SK-N-SH treated with all-trans-retinoic acid at 6 μM for 48 hours (cell line): Measurements from ENCODE around the gene SPATA20.

Source experiments
- ATAC-seq: fragments of 200-7000 bp; cut with Tn5 transposase; 3 replicates; pipeline ENCODE4 v1.9.1; 2020; ENCODE audit warnings: mild to moderate bottlenecking, moderate library complexity
- ARNTL ChIP-seq: fragments of 450-650 bp; formaldehyde crosslinking; IDR thresholded peaks from 2 replicates; pipeline ENCODE4 v1.5.0; 2020; ENCODE audit warnings: low read depth, mild to moderate bottlenecking, moderate library complexity, borderline replicate concordance
- BACH2 ChIP-seq: fragments of 250-450 bp; sonication (Bioruptor Pico); IDR thresholded peaks from 2 replicates; pipeline ENCODE4 v1.9.0; 2021; ENCODE audit warnings: mild to moderate bottlenecking, borderline replicate concordance
- CSDC2 ChIP-seq: fragments of 250-450 bp; sonication (Bioruptor Pico); IDR thresholded peaks from 2 replicates; pipeline ENCODE4 v1.5.0; 2020; ENCODE audit warnings: mild to moderate bottlenecking, moderate library complexity
- ESRRG ChIP-seq: fragments of 250-450 bp; sonication (Bioruptor Pico); IDR thresholded peaks from 2 replicates; pipeline ENCODE4 v1.6.1; 2021; ENCODE audit warnings: mild to moderate bottlenecking
- GLIS3 ChIP-seq: fragments of 250-450 bp; sonication (Bioruptor Pico); IDR thresholded peaks from 2 replicates; pipeline ENCODE4 v1.5.0; 2020; ENCODE audit warnings: mild to moderate bottlenecking, moderate library complexity
- ISL1 ChIP-seq: fragments of 250-450 bp; sonication (Bioruptor Pico); IDR thresholded peaks from 2 replicates; pipeline ENCODE4 v2.1.2; 2022; ENCODE audit warnings: mild to moderate bottlenecking, moderate library complexity
- OSR1 ChIP-seq: fragments of 250-450 bp; sonication (Bioruptor Pico); IDR thresholded peaks from 2 replicates; pipeline ENCODE4 v1.8.0; 2022; ENCODE audit warnings: moderate library complexity, mild to moderate bottlenecking, inconsistent platforms
- PPARA ChIP-seq: fragments of 250-450 bp; sonication (Bioruptor Pico); IDR thresholded peaks from 2 replicates; pipeline ENCODE4 v1.5.0; 2020; ENCODE audit warnings: mild to moderate bottlenecking, borderline replicate concordance
- SNAI2 ChIP-seq: fragments of 250-450 bp; sonication (Bioruptor Pico); IDR thresholded peaks from 2 replicates; pipeline ENCODE4 v1.5.0; 2020; ENCODE audit warnings: mild to moderate bottlenecking, moderate library complexity
- TCF4 ChIP-seq: fragments of 250-450 bp; sonication (Bioruptor Pico); IDR thresholded peaks from 2 replicates; pipeline ENCODE4 v1.8.0; 2021; ENCODE audit warnings: mild to moderate bottlenecking, moderate library complexity, borderline replicate concordance
- TOX ChIP-seq: fragments of 250-450 bp; sonication (Bioruptor Pico); IDR thresholded peaks from 2 replicates; pipeline ENCODE4 v1.8.0; 2021; ENCODE audit warnings: mild to moderate bottlenecking, moderate library complexity, borderline replicate concordance
- ZC3H10 ChIP-seq: fragments of 250-450 bp; sonication (Bioruptor Pico); IDR thresholded peaks from 2 replicates; pipeline ENCODE4 v1.5.1; 2021; ENCODE audit warnings: mild to moderate bottlenecking, moderate library complexity
- ZFP3 ChIP-seq: fragments of 250-450 bp; sonication (Bioruptor Pico); IDR thresholded peaks from 2 replicates; pipeline ENCODE4 v1.5.0; 2020; ENCODE audit warnings: mild to moderate bottlenecking, moderate library complexity
- ZFP30 ChIP-seq: fragments of 450-650 bp; formaldehyde crosslinking; IDR thresholded peaks from 2 replicates; pipeline ENCODE4 v1.5.0; 2022; ENCODE audit warnings: mild to moderate bottlenecking, moderate library complexity
- ZNF70 ChIP-seq: fragments of 450-650 bp; formaldehyde crosslinking; IDR thresholded peaks from 2 replicates; pipeline ENCODE4 v1.5.0; 2020; ENCODE audit warnings: mild to moderate bottlenecking, moderate library complexity
- ZNF8 ChIP-seq: fragments of 450-650 bp; formaldehyde crosslinking; IDR thresholded peaks from 2 replicates; pipeline ENCODE4 v1.5.0; 2020; ENCODE audit warnings: mild to moderate bottlenecking, moderate library complexity
- TF ChIP-seq, protein P1 (sequence below): fragments of 250-450 bp; sonication (Bioruptor Pico); IDR thresholded peaks from 2 replicates; pipeline ENCODE4 v1.5.1; 2020; ENCODE audit warnings: low read depth, mild to moderate bottlenecking, moderate library complexity
- TF ChIP-seq, protein P2 (sequence below): fragments of 250-450 bp; sonication (Bioruptor Pico); IDR thresholded peaks from 2 replicates; pipeline ENCODE4 v1.5.1; 2021; ENCODE audit warnings: mild to moderate bottlenecking, moderate library complexity
- TF ChIP-seq, protein P3 (sequence below): fragments of 250-450 bp; sonication (Bioruptor Pico); IDR thresholded peaks from 2 replicates; pipeline ENCODE4 v1.8.0; 2020; ENCODE audit warnings: mild to moderate bottlenecking, moderate library complexity, borderline replicate concordance
- TF ChIP-seq, protein P4 (sequence below): fragments of 250-450 bp; sonication (Bioruptor Pico); IDR thresholded peaks from 2 replicates; pipeline ENCODE4 v1.5.0; 2020; ENCODE audit warnings: mild to moderate bottlenecking, moderate library complexity
- TF ChIP-seq, protein P5 (sequence below): fragments of 250-450 bp; sonication (Bioruptor Pico); IDR thresholded peaks from 2 replicates; pipeline ENCODE4 v1.8.0; 2021; ENCODE audit warnings: low read depth, mild to moderate bottlenecking, moderate library complexity, borderline replicate concordance

The SPATA20 gene

DNA sequence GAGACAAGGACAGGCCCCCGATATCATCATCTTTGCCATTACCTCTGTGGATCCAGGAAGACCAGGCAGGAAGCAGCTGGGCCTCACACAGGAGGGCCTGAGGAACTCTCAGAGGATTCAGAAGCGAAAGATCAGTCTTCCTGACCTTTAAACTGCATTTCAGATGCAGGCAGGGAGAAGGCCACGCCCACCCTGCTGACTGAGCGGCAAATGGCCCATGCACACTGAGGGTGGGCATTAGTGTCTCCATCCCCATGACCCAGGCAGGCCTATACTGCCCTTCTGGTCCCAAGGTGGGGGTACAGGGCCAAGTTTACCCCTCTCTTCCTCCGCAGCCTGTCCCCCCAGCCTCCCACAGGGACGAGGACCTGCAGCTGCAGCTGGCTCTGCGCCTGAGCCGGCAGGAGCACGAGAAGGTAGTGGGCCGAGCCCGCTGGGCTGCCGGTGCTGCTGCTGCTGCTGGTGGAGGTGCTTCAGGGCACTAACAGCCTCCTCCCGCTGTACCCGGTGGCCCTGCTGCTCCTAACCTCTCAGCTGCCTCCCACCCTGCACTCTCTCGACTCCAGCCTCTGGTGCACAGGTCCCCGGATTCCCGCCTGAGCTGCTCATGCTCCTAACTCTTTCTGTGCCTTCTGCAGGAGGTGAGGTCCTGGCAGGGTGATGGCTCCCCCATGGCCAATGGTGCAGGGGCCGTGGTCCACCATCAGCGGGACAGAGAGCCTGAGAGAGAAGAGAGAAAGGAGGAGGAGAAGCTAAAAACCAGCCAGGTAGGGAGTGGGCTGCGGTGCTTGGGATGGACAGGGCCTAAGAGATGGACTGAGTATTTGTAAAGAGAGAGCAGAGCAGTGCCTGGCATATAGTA is 8.2 kb upstream of the SPATA20 start:
- ATAC-seq: no peak
- no peak for TF ChIP-seq TCF4 (CRISPR knock-in tag)
- TF ChIP-seq, protein P1, sequence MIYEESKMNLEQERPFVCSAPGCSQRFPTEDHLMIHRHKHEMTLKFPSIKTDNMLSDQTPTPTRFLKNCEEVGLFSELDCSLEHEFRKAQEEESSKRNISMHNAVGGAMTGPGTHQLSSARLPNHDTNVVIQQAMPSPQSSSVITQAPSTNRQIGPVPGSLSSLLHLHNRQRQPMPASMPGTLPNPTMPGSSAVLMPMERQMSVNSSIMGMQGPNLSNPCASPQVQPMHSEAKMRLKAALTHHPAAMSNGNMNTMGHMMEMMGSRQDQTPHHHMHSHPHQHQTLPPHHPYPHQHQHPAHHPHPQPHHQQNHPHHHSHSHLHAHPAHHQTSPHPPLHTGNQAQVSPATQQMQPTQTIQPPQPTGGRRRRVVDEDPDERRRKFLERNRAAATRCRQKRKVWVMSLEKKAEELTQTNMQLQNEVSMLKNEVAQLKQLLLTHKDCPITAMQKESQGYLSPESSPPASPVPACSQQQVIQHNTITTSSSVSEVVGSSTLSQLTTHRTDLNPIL (CRISPR knock-in tag): no peak
- TF ChIP-seq ZC3H10 (CRISPR knock-in tag): no peak
- TF ChIP-seq, protein P2, sequence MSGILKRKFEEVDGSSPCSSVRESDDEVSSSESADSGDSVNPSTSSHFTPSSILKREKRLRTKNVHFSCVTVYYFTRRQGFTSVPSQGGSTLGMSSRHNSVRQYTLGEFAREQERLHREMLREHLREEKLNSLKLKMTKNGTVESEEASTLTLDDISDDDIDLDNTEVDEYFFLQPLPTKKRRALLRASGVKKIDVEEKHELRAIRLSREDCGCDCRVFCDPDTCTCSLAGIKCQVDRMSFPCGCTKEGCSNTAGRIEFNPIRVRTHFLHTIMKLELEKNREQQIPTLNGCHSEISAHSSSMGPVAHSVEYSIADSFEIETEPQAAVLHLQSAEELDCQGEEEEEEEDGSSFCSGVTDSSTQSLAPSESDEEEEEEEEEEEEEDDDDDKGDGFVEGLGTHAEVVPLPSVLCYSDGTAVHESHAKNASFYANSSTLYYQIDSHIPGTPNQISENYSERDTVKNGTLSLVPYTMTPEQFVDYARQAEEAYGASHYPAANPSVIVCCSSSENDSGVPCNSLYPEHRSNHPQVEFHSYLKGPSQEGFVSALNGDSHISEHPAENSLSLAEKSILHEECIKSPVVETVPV (CRISPR knock-in tag): no peak
- TF ChIP-seq GLIS3 (CRISPR knock-in tag): no peak
- TF ChIP-seq, protein P3, sequence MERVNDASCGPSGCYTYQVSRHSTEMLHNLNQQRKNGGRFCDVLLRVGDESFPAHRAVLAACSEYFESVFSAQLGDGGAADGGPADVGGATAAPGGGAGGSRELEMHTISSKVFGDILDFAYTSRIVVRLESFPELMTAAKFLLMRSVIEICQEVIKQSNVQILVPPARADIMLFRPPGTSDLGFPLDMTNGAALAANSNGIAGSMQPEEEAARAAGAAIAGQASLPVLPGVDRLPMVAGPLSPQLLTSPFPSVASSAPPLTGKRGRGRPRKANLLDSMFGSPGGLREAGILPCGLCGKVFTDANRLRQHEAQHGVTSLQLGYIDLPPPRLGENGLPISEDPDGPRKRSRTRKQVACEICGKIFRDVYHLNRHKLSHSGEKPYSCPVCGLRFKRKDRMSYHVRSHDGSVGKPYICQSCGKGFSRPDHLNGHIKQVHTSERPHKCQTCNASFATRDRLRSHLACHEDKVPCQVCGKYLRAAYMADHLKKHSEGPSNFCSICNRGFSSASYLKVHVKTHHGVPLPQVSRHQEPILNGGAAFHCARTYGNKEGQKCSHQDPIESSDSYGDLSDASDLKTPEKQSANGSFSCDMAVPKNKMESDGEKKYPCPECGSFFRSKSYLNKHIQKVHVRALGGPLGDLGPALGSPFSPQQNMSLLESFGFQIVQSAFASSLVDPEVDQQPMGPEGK: no peak
- TF ChIP-seq BACH2: no peak
- no peak for TF ChIP-seq SNAI2
- no peak for TF ChIP-seq ZFP3 (CRISPR knock-in tag)
- no peak for TF ChIP-seq ZNF8 (CRISPR knock-in tag)
- TF ChIP-seq ZFP30 (CRISPR knock-in tag): no peak
- TF ChIP-seq OSR1: no peak
- TF ChIP-seq ESRRG (CRISPR knock-in tag): no peak
- no peak for TF ChIP-seq ARNTL (CRISPR knock-in tag)
- no peak for TF ChIP-seq ISL1 (CRISPR knock-in tag)
- no peak for TF ChIP-seq ZNF70 (CRISPR knock-in tag)
- TF ChIP-seq, protein P4, sequence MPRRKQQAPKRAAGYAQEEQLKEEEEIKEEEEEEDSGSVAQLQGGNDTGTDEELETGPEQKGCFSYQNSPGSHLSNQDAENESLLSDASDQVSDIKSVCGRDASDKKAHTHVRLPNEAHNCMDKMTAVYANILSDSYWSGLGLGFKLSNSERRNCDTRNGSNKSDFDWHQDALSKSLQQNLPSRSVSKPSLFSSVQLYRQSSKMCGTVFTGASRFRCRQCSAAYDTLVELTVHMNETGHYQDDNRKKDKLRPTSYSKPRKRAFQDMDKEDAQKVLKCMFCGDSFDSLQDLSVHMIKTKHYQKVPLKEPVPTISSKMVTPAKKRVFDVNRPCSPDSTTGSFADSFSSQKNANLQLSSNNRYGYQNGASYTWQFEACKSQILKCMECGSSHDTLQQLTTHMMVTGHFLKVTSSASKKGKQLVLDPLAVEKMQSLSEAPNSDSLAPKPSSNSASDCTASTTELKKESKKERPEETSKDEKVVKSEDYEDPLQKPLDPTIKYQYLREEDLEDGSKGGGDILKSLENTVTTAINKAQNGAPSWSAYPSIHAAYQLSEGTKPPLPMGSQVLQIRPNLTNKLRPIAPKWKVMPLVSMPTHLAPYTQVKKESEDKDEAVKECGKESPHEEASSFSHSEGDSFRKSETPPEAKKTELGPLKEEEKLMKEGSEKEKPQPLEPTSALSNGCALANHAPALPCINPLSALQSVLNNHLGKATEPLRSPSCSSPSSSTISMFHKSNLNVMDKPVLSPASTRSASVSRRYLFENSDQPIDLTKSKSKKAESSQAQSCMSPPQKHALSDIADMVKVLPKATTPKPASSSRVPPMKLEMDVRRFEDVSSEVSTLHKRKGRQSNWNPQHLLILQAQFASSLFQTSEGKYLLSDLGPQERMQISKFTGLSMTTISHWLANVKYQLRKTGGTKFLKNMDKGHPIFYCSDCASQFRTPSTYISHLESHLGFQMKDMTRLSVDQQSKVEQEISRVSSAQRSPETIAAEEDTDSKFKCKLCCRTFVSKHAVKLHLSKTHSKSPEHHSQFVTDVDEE (CRISPR knock-in tag): no peak
- TF ChIP-seq, protein P5, sequence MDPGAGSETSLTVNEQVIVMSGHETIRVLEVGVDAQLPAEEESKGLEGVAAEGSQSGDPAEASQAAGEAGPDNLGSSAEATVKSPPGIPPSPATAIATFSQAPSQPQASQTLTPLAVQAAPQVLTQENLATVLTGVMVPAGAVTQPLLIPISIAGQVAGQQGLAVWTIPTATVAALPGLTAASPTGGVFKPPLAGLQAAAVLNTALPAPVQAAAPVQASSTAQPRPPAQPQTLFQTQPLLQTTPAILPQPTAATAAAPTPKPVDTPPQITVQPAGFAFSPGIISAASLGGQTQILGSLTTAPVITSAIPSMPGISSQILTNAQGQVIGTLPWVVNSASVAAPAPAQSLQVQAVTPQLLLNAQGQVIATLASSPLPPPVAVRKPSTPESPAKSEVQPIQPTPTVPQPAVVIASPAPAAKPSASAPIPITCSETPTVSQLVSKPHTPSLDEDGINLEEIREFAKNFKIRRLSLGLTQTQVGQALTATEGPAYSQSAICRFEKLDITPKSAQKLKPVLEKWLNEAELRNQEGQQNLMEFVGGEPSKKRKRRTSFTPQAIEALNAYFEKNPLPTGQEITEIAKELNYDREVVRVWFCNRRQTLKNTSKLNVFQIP: no peak
- TF ChIP-seq TOX (CRISPR knock-in tag): no peak
- no peak for TF ChIP-seq CSDC2 (CRISPR knock-in tag)

DNA sequence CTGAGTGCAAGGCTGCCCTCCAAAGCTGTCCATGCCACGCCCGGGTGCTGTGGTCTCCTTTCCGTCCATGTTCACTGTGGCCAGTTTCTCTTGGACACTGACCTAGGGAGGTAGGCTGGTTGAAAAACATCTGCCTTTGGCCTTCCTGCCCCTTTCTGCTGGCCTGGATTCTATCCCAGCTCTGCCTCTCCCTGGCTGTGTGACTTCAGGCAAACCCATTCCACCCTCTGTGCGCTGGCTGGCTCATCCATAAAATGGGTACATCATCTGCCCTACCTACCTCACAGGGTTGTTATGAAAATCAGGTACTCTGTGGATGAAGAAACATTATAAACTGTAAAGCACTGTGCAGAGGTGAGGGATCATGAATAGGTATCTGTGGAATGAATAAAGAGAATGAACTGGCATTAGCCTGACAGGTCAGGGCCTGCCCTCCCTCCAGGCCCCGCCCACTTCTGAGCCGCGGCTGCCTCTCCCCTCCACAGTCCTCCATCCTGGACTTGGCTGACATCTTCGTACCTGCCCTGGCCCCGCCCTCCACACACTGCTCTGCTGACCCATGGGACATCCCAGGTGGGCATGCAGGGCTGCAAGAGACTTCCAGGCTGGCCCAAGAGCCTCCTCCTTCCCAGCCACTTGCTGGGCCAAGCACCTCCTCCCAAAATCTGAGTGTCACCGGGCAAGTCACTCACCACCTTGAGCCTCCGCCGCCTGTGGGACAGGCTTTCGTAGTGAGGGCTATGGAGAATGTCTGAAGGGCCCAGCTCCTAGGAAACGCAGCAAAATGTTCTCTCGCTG is 7.0 kb upstream of the SPATA20 start:
- no peak for ATAC-seq

More for the DNA sequence above, 7.0 kb upstream of the SPATA20 start:
- TF ChIP-seq PPARA (no peak), OSR1 (no peak)
- TF ChIP-seq, protein P3: no peak
- TF ChIP-seq, protein P2 (CRISPR knock-in tag): no peak
- TF ChIP-seq, all 23 proteins: peak for 0
